GM12878 (cell line): Measurements from ENCODE around the gene FBXO38. TPM values are rescaled to one million over a fixed set of nuclear protein-coding genes. Genes with fewer than 3 reads are reported as not detected.

Experiments
- ATAC-seq: fragments of 200-7000 bp; cut with Tn5 transposase; 3 replicates; pipeline ENCODE4 v1.9.1; 2020; ENCODE audit warnings: mild to moderate bottlenecking, moderate library complexity
- BruUV-seq: library from RNA; stranded (reverse); fragments of 400-500 nt; replicated peaks from 2 replicates; lab custom pipeline; 2021; lab: Mats Ljungman, UMichigan
- CTCF ChIA-PET: fragments of 300-600 bp; sonication (Branson Sonifier 250); formaldehyde crosslinking; extraction: SDS; loops from one replicate; lab custom pipeline; 2021; ENCODE audit warnings: inconsistent platforms; lab: Yijun Ruan, JAX
- POLR2A ChIA-PET: fragments of 350-600 bp; formaldehyde crosslinking; extraction: SDS; loops from one replicate; lab custom pipeline; 2021; ENCODE audit warnings: inconsistent platforms; lab: Charles Lee
- RAD21 ChIA-PET: fragments of 300-600 bp; sonication (Branson Sonifier 250); formaldehyde crosslinking; loops from one replicate; lab custom pipeline; 2023; ENCODE audit warnings: antibody characterized with exemption; ENCODE audit not compliant: unreplicated experiment; lab: Charles Lee
- SMC1A ChIA-PET: fragments of 300-600 bp; sonication (Branson Sonifier 250); formaldehyde crosslinking; loops from one replicate; lab custom pipeline; 2023; ENCODE audit not compliant: unreplicated experiment, uncharacterized antibody; lab: Charles Lee
- DNase-seq: peaks from one replicate; pipeline ENCODE4 v3.0.0-alpha.2; 2011; ENCODE audit warnings: low read depth, low spot score
- FAIRE-seq: peaks from 3 replicates; lab custom pipeline; 2011; peaks lifted over from hg19 to GRCh38; lab: Jason Lieb, UNC
- H2AFZ ChIP-seq: 2 replicates; pipeline ENCODE4 v1.6.0; 2011; ENCODE audit warnings: low read depth, low read length, control low read depth; ENCODE audit not compliant: control insufficient read depth
- H3K27ac ChIP-seq: 2 replicates; pipeline ENCODE4 v1.5.1; 2011; ENCODE audit warnings: control low read depth; ENCODE audit not compliant: control insufficient read depth, insufficient read depth
- H3K27me3 ChIP-seq, 2 experiments: replicated peaks in 1 of 2; 2 replicates each; pipeline versions ENCODE4 v1.6.0 to v1.6.1; 2011; ENCODE audit warnings: low read length in 1 of 2; ENCODE audit not compliant: control insufficient read depth in 2 of 2, insufficient read depth in 2 of 2
- H3K36me3 ChIP-seq, 2 experiments: 2 replicates each; pipeline ENCODE4 v1.5.1; 2011; ENCODE audit warnings: low read length in 1 of 2; ENCODE audit not compliant: control insufficient read depth in 2 of 2, insufficient read depth in 2 of 2
- H3K4me1 ChIP-seq: 2 replicates; pipeline ENCODE4 v1.6.1; 2011; ENCODE audit warnings: mild to moderate bottlenecking, low read length, moderate library complexity, mixed read lengths; ENCODE audit not compliant: control insufficient read depth, insufficient read depth
- H3K4me2 ChIP-seq: 2 replicates; pipeline ENCODE4 v1.6.0; 2011; ENCODE audit warnings: control low read depth; ENCODE audit not compliant: control insufficient read depth, insufficient read depth
- H3K4me3 ChIP-seq: fragments of 200-600 bp; sonication (generic); 2 replicates; pipeline ENCODE4 v1.5.1; 2016
- H3K79me2 ChIP-seq: 2 replicates; pipeline ENCODE4 v1.6.0; 2011; ENCODE audit warnings: low read length; ENCODE audit not compliant: control insufficient read depth, insufficient read depth
- H3K9ac ChIP-seq: 2 replicates; pipeline ENCODE4 v1.8.0; 2011; ENCODE audit warnings: low read length, control low read depth, mixed read lengths; ENCODE audit not compliant: control insufficient read depth, insufficient read depth
- H3K9me3 ChIP-seq: replicated peaks from 3 replicates; pipeline ENCODE4 v1.5.1; 2011; ENCODE audit warnings: mild to moderate bottlenecking, low read length; ENCODE audit not compliant: control insufficient read depth, insufficient read depth
- H4K20me1 ChIP-seq: 2 replicates; pipeline ENCODE4 v1.6.0; 2011; ENCODE audit not compliant: control insufficient read depth, insufficient read depth
- ATF7 ChIP-seq: fragments of 450-650 bp; IDR thresholded peaks from 2 replicates; pipeline ENCODE4 v1.6.1; 2016; ENCODE audit warnings: low read depth, mild to moderate bottlenecking
- CBFB ChIP-seq: IDR thresholded peaks from 2 replicates; pipeline ENCODE4 v1.6.1; 2016; ENCODE audit warnings: antibody characterized with exemption, low read depth
- CBX3 ChIP-seq: fragments of 200-600 bp; sonication (generic); IDR thresholded peaks from 2 replicates; pipeline ENCODE4 v1.6.1; 2016; ENCODE audit warnings: low read depth, borderline replicate concordance
- NBN ChIP-seq: fragments of 450-650 bp; IDR thresholded peaks from 2 replicates; pipeline ENCODE4 v1.6.1; 2016
- TARDBP ChIP-seq: IDR thresholded peaks from 2 replicates; pipeline ENCODE4 v1.6.1; 2016; ENCODE audit warnings: borderline replicate concordance
- ZBED1 ChIP-seq: IDR thresholded peaks from 2 replicates; pipeline ENCODE4 v1.6.1; 2016; ENCODE audit warnings: borderline replicate concordance
- in situ Hi-C: fragments of 300-500 bp; cut with MboI; formaldehyde crosslinking; loops from 9 replicates; pipeline ENCODE4 v1.14.3; 2018; ENCODE audit warnings: mixed read lengths
- intact Hi-C: fragments of 100-400 bp; cut with micrococcal nuclease; formaldehyde crosslinking; loops from one replicate; pipeline ENCODE4 v1.14.2; 2022; ENCODE audit not compliant: unreplicated experiment
- polyA plus RNA-seq, 11 experiments: library from polyadenylated mRNA; depleted of rRNA in 4 of 11; unstranded in 6 of 11; stranded (reverse) in 5 of 11; fragments of >200 nt; fragmentation: Nextera tagmentation in 4 of 11; fragmentation: Illumina TruSeq in 1 of 11; extraction: Ambion mirVana in 4 of 11; extraction: Trizol in 1 of 11; gene quantifications; 1 replicate in 1 of 11; 2 replicates in 10 of 11; pipeline versions ENCODE4 v1.2.1 to v1.2.3, GENCODE V29; 2011 to 2016; ENCODE audit warnings: inconsistent platforms in 2 of 11, missing spikeins in 2 of 11, low read depth in 1 of 11
- total RNA-seq, 4 experiments: library from RNA; depleted of rRNA in 3 of 4; stranded (reverse); fragments of >200 nt in 3 of 4; fragmentation: Illumina TruSeq in 1 of 4; extraction: Trizol in 1 of 4; gene quantifications; 2 replicates each; pipeline versions ENCODE4 v1.2.1 to v1.2.3, GENCODE V29; 2013 to 2021
- TF ChIP-seq, protein P1 (sequence below): fragments of 450-650 bp; IDR thresholded peaks from 2 replicates; pipeline ENCODE4 v1.6.1; 2016; ENCODE audit warnings: mild to moderate bottlenecking
- TF ChIP-seq, protein P2 (sequence below): IDR thresholded peaks from 2 replicates; pipeline ENCODE4 v1.6.1; 2011; ENCODE audit warnings: mild to moderate bottlenecking, low read depth, low read length, moderate library complexity; ENCODE audit not compliant: insufficient replicate concordance

Gene FBXO38
- total and polyA plus RNA-seq, 10 of the 15 experiments (the other 5 are each of a cell fraction or from before 2014, with no cell fraction given), result 9.1 to 44.6 (median 28.3) TPM

DNA sequence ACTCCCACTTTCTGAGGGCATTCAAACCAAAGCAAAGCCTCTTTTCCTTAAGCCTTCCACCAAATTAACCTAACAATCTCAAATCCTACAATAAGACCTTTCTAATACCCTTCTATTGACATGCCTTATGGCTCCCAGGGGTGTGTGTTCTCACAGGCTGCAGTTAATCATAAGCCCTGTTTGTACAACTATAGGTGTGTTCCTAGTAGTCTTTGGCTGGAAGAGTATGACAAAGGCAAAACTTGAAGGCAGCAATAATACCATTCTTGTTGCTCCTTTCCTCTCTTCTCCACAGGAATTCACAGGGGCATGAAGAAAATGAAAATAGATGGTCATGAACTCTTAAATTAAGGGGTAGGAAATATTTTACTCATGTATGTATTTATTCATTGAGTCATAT lies 10.9 kb upstream of the FBXO38 start:
- no peak for FAIRE-seq
- CTCF ChIA-PET, result no interaction called here
- no TSS peak for BruUV-seq
- intact Hi-C loops, result loop anchor here (5.0 kb wide), 1 partner anchor 81 kb away; no protein-coding TSS in a partner anchor
- RAD21 ChIA-PET, result no interaction called here
- H3K4me2 ChIP-seq, result no peak overlapping the region
- TF ChIP-seq ATF7 (no peak), ZBED1 (no peak), CBFB (no peak), CBX3 (no peak), TARDBP (no peak), NBN (no peak)
- TF ChIP-seq, protein P1, sequence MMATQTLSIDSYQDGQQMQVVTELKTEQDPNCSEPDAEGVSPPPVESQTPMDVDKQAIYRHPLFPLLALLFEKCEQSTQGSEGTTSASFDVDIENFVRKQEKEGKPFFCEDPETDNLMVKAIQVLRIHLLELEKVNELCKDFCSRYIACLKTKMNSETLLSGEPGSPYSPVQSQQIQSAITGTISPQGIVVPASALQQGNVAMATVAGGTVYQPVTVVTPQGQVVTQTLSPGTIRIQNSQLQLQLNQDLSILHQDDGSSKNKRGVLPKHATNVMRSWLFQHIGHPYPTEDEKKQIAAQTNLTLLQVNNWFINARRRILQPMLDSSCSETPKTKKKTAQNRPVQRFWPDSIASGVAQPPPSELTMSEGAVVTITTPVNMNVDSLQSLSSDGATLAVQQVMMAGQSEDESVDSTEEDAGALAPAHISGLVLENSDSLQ, result no peak
- TF ChIP-seq, protein P2, sequence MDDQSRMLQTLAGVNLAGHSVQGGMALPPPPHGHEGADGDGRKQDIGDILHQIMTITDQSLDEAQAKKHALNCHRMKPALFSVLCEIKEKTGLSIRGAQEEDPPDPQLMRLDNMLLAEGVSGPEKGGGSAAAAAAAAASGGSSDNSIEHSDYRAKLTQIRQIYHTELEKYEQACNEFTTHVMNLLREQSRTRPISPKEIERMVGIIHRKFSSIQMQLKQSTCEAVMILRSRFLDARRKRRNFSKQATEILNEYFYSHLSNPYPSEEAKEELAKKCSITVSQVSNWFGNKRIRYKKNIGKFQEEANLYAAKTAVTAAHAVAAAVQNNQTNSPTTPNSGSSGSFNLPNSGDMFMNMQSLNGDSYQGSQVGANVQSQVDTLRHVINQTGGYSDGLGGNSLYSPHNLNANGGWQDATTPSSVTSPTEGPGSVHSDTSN, result no peak
- TF ChIP-seq, all 136 proteins: peak for 0
- Histone ChIP-seq H3K9ac (no peak overlapping the region), H3K27me3 (no peaks in the 10 kb centered on the region), H3K79me2 (no peaks in the 10 kb centered on the region), H3K4me3 (no peak overlapping the region), H2AFZ (no peak overlapping the region), H3K36me3 (no peaks in the 10 kb centered on the region), H4K20me1 (no peaks in the 10 kb centered on the region), H3K27ac (no peak overlapping the region), H3K4me1 (no peaks in the 10 kb centered on the region), H3K9me3 (peaks cover 2% of the 10 kb centered on the region; the same call in 2 of the 3 replicates)
- ATAC-seq, result no peak
- in situ Hi-C loops, result loop anchor here (10.0 kb wide), 1 partner anchor 188 kb away; no protein-coding TSS in a partner anchor
- SMC1A ChIA-PET, result interaction anchor here (1.9 kb wide), 1 partner anchor 192 kb away, joined by 6 read pairs; no protein-coding TSS in a partner anchor
- no peak for DNase-seq
- POLR2A ChIA-PET, result no interaction called here
